H1 (cell line): ENCODE results near the gene CRY1. TPM values are rescaled to one million over a fixed set of nuclear protein-coding genes. Genes with fewer than 3 reads are reported as not detected.

Experiments used
- CTCF ChIA-PET: fragments of 300-600 bp; sonication (Branson Sonifier 250); formaldehyde crosslinking; loops from one replicate; lab custom pipeline; 2021; ENCODE audit not compliant: partially characterized antibody; lab: Charles Lee
- POLR2A ChIA-PET: fragments of 300-600 bp; sonication (Branson Sonifier 250); formaldehyde crosslinking; loops from one replicate; lab custom pipeline; 2021; ENCODE audit warnings: inconsistent platforms; ENCODE audit not compliant: partially characterized antibody; lab: Charles Lee
- DNase-seq, 2 experiments: peaks; one replicate each; pipeline versions ENCODE4 v3.0.0 to v3.0.0-alpha.2; 2010 to 2022; ENCODE audit warnings: low spot score in 2 of 2, low read depth in 1 of 2, mixed read lengths in 1 of 2
- FAIRE-seq: peaks from 2 replicates; lab custom pipeline; 2011; peaks lifted over from hg19 to GRCh38; lab: Jason Lieb, UNC
- H2AFZ ChIP-seq: 2 replicates; pipeline ENCODE4 v1.8.1; 2012; ENCODE audit warnings: low read length, inconsistent platforms
- H2AK5ac ChIP-seq: 2 replicates; pipeline ENCODE4 v1.6.1; 2013; ENCODE audit warnings: low read depth, low read length
- H2BK120ac ChIP-seq: replicated peaks from 2 replicates; pipeline ENCODE3; 2013; ENCODE audit warnings: low read depth, low read length, inconsistent platforms
- H2BK12ac ChIP-seq: 2 replicates; pipeline ENCODE4 v1.6.1; 2013; ENCODE audit warnings: low read depth, low read length
- H2BK15ac ChIP-seq: 2 replicates; pipeline ENCODE4 v1.6.1; 2013; ENCODE audit warnings: low read length
- H2BK20ac ChIP-seq: 2 replicates; pipeline ENCODE4 v1.6.1; 2013; ENCODE audit warnings: low read length
- H2BK5ac ChIP-seq: 2 replicates; pipeline ENCODE4 v1.6.1; 2013; ENCODE audit warnings: low read depth, low read length
- H3K14ac ChIP-seq: 2 replicates; pipeline ENCODE4 v1.6.1; 2013; ENCODE audit warnings: inconsistent platforms; ENCODE audit not compliant: insufficient read length
- H3K18ac ChIP-seq: 2 replicates; pipeline ENCODE4 v1.6.1; 2013; ENCODE audit warnings: low read length; ENCODE audit errors: extremely low read depth
- H3K23ac ChIP-seq: 2 replicates; pipeline ENCODE4 v1.6.1; 2013; ENCODE audit warnings: inconsistent platforms; ENCODE audit not compliant: insufficient read length
- H3K23me2 ChIP-seq: 2 replicates; pipeline ENCODE4 v1.6.1; 2013; ENCODE audit warnings: low read depth, low read length
- H3K27ac ChIP-seq: 2 replicates; pipeline ENCODE4 v1.6.1; 2011; ENCODE audit warnings: low read depth, low read length, inconsistent platforms
- H3K27me3 ChIP-seq, 4 experiments: replicated peaks in 1 of 4; 1 replicate in 1 of 4; 2 replicates in 3 of 4; pipeline versions ENCODE4 v1.6.1 to v1.8.1; 2011 to 2013; ENCODE audit warnings: low read length in 3 of 4, mild to moderate bottlenecking in 3 of 4, inconsistent platforms in 2 of 4, mixed read lengths in 2 of 4, moderate library complexity in 1 of 4; ENCODE audit not compliant: control insufficient read depth in 3 of 4, insufficient read depth in 3 of 4; ENCODE audit errors: extremely low read depth in 1 of 4
- H3K36me3 ChIP-seq, 4 experiments: 2 replicates each; pipeline versions ENCODE4 v1.6.1 to v1.8.1; 2011 to 2013; ENCODE audit warnings: mild to moderate bottlenecking in 4 of 4, low read length in 3 of 4, moderate library complexity in 2 of 4, control low read depth in 1 of 4, inconsistent platforms in 1 of 4; ENCODE audit not compliant: insufficient read depth in 4 of 4, control insufficient read depth in 2 of 4
- H3K4ac ChIP-seq: replicated peaks from 2 replicates; pipeline ENCODE3; 2013; ENCODE audit warnings: low read length, low read depth, mixed read lengths, inconsistent platforms; ENCODE audit not compliant: insufficient read length
- H3K4me1 ChIP-seq, 4 experiments: replicated peaks in 1 of 4; 1 replicate in 1 of 4; 2 replicates in 3 of 4; pipeline versions ENCODE4 v1.6.1 to v1.8.1; 2011 to 2013; ENCODE audit warnings: low read length in 3 of 4, inconsistent platforms in 2 of 4, mixed read lengths in 1 of 4; ENCODE audit not compliant: insufficient read depth in 4 of 4, control insufficient read depth in 3 of 4
- H3K4me2 ChIP-seq, 2 experiments: 2 replicates each; pipeline versions ENCODE4 v1.6.1 to v1.8.1; 2011 to 2013; ENCODE audit warnings: low read depth in 2 of 2, low read length in 2 of 2, control low read depth in 1 of 2, inconsistent platforms in 1 of 2, mild to moderate bottlenecking in 1 of 2; ENCODE audit not compliant: insufficient read depth in 1 of 2
- H3K4me3 ChIP-seq, 4 experiments: fragments of 200-600, 300-600 bp in 1 of 4; sonication (generic), shearing (Covaris generic), sonication (Bioruptor Twin) in 1 of 4; 2 replicates each; pipeline versions ENCODE4 v1.5.1 to v1.8.1; 2011 to 2016; ENCODE audit warnings: low read length in 4 of 4, low read depth in 3 of 4, control low read depth in 2 of 4, inconsistent platforms in 2 of 4, mild to moderate bottlenecking in 2 of 4, mixed read lengths in 1 of 4, moderate library complexity in 1 of 4; ENCODE audit not compliant: insufficient read depth in 2 of 4; ENCODE audit errors: extremely low read depth in 1 of 4
- H3K56ac ChIP-seq: replicated peaks from 2 replicates; pipeline ENCODE3; 2013; ENCODE audit warnings: low read depth, mild to moderate bottlenecking, mixed read lengths, low read length, inconsistent platforms; ENCODE audit not compliant: insufficient read length
- H3K79me1 ChIP-seq: 2 replicates; pipeline ENCODE4 v1.6.1; 2013; ENCODE audit warnings: low read depth, low read length, control low read depth
- H3K79me2 ChIP-seq, 2 experiments: 2 replicates each; pipeline versions ENCODE4 v1.6.1 to v1.8.1; 2012 to 2013; ENCODE audit warnings: low read length in 2 of 2, mild to moderate bottlenecking in 2 of 2, inconsistent platforms in 1 of 2; ENCODE audit not compliant: insufficient read depth in 2 of 2, control insufficient read depth in 1 of 2
- H3K9ac ChIP-seq, 4 experiments: replicated peaks in 1 of 4; 1 replicate in 1 of 4; 2 replicates in 3 of 4; pipeline versions ENCODE4 v1.6.1 to v1.8.1; 2011 to 2013; ENCODE audit warnings: low read depth in 3 of 4, low read length in 3 of 4, control low read depth in 2 of 4, mild to moderate bottlenecking in 2 of 4, moderate library complexity in 2 of 4, inconsistent platforms in 1 of 4; ENCODE audit errors: extremely low read depth in 1 of 4
- H3K9me3 ChIP-seq, 2 experiments: 2 replicates each; pipeline versions ENCODE4 v1.6.1 to v1.8.1; 2012 to 2013; ENCODE audit warnings: mild to moderate bottlenecking in 2 of 2, moderate library complexity in 2 of 2, control low read depth in 1 of 2, inconsistent platforms in 1 of 2, low read depth in 1 of 2, low read length in 1 of 2, mixed read lengths in 1 of 2; ENCODE audit not compliant: insufficient read depth in 2 of 2
- H4K20me1 ChIP-seq, 2 experiments: replicated peaks in 1 of 2; 2 replicates each; pipeline versions ENCODE3 to v1.8.1; 2011 to 2013; ENCODE audit warnings: inconsistent platforms in 2 of 2, low read length in 2 of 2, mild to moderate bottlenecking in 1 of 2; ENCODE audit not compliant: insufficient read depth in 2 of 2, control insufficient read depth in 1 of 2
- H4K5ac ChIP-seq: 2 replicates; pipeline ENCODE4 v1.6.1; 2013; ENCODE audit warnings: low read length, low read depth, mixed read lengths, inconsistent platforms; ENCODE audit not compliant: insufficient read length
- H4K8ac ChIP-seq: 2 replicates; pipeline ENCODE4 v1.8.0; 2013; ENCODE audit warnings: mild to moderate bottlenecking, moderate library complexity, low read length, inconsistent platforms; ENCODE audit not compliant: insufficient read depth; ENCODE audit errors: extremely low read depth
- H4K91ac ChIP-seq: replicated peaks from 2 replicates; pipeline ENCODE3; 2013; ENCODE audit warnings: low read length, mixed read lengths, inconsistent platforms; ENCODE audit not compliant: insufficient read length
- CBX8 ChIP-seq: fragments of 300-800, 300-1000 bp; sonication (generic); IDR thresholded peaks from 2 replicates; pipeline ENCODE4 v1.7.1; 2016; ENCODE audit warnings: low read depth, low read length, borderline replicate concordance
- CREB1 ChIP-seq: IDR thresholded peaks from 2 replicates; pipeline ENCODE4 v1.6.1; 2012; ENCODE audit warnings: inconsistent platforms
- EGR1 ChIP-seq: IDR thresholded peaks from 2 replicates; pipeline ENCODE4 v1.6.1; 2011; ENCODE audit warnings: low read depth, low read length, borderline replicate concordance
- HDAC6 ChIP-seq: IDR thresholded peaks from one replicate; pipeline ENCODE4 v1.7.1; 2012; ENCODE audit warnings: low read depth, mild to moderate bottlenecking, inconsistent platforms, low read length, moderate library complexity
- KDM4A ChIP-seq: IDR thresholded peaks from one replicate; pipeline ENCODE4 v1.7.1; 2012; ENCODE audit warnings: low read depth, mild to moderate bottlenecking, moderate library complexity, low read length, inconsistent platforms; ENCODE audit not compliant: severe bottlenecking
- PHF8 ChIP-seq: fragments of 200-600 bp; sonication (generic); conservative IDR thresholded peaks from 2 replicates; pipeline ENCODE4 v1.7.1; 2012; ENCODE audit warnings: low read depth, mild to moderate bottlenecking, inconsistent platforms, low read length, moderate library complexity
- SIX5 ChIP-seq: IDR thresholded peaks from 2 replicates; pipeline ENCODE4 v1.6.1; 2011; ENCODE audit warnings: mild to moderate bottlenecking, low read depth, low read length
- SP1 ChIP-seq: IDR thresholded peaks from 2 replicates; pipeline ENCODE4 v1.6.1; 2011; ENCODE audit warnings: low read depth, low read length
- SP2 ChIP-seq: IDR thresholded peaks from 2 replicates; pipeline ENCODE4 v1.6.1; 2012; ENCODE audit warnings: mild to moderate bottlenecking, low read length, inconsistent platforms
- SRF ChIP-seq: IDR thresholded peaks from 2 replicates; pipeline ENCODE4 v1.6.1; 2011; ENCODE audit warnings: mild to moderate bottlenecking, low read depth, low read length, moderate library complexity
- TCF12 ChIP-seq: IDR thresholded peaks from 2 replicates; pipeline ENCODE4 v1.6.1; 2011; ENCODE audit warnings: low read depth, mild to moderate bottlenecking, low read length
- TEAD4 ChIP-seq: IDR thresholded peaks from 2 replicates; pipeline ENCODE4 v1.6.1; 2012; ENCODE audit warnings: low read depth, low read length, inconsistent platforms, mixed read lengths
- WGBS, 2 experiments: shearing (Covaris generic) in 1 of 2; methylation state at CpG; one replicate each; pipeline versions ENCODE4 v1.1.6 to v1.1.7; 2013 to 2015; ENCODE audit warnings: low lambda C conversion rate in 2 of 2, mixed read lengths in 2 of 2, inconsistent platforms in 1 of 2, low coverage in 1 of 2, missing lambda C conversion rate in 1 of 2; ENCODE audit not compliant: insufficient replicate concordance in 2 of 2, insufficient coverage in 1 of 2, insufficient read length in 1 of 2; ENCODE audit errors: extremely low coverage in 1 of 2, missing lambda C conversion rate in 1 of 2; 5-methylcytosine and 5-hydroxymethylcytosine counted together
- polyA plus RNA-seq, 7 experiments: library from polyadenylated mRNA; depleted of rRNA in 3 of 7; stranded (reverse) in 5 of 7; unstranded in 2 of 7; fragments of >200 nt in 5 of 7; fragments of 200-250 nt in 2 of 7; gene quantifications; 1 replicate in 5 of 7; 2 replicates in 1 of 7; 4 replicates in 1 of 7; pipeline versions ENCODE4 v1.2.1 to v1.2.3, GENCODE V29; 2011 to 2013; ENCODE audit warnings: missing spikeins in 2 of 7, mixed read lengths in 2 of 7
- total RNA-seq: library from RNA; stranded (reverse); fragmentation: NEBNext Ultra II Directional; extraction: Animal tissue kit (Norgen Biotek cat#: 25700); gene quantifications from 2 replicates; pipeline ENCODE4 v1.2.1, GENCODE V29; 2021
- TF ChIP-seq, protein P1 (sequence below): IDR thresholded peaks from 2 replicates; pipeline ENCODE4 v1.6.1; 2012; ENCODE audit warnings: low read length, inconsistent platforms
- TF ChIP-seq, protein P2 (sequence below): IDR thresholded peaks from 2 replicates; pipeline ENCODE4 v1.6.1; 2012; ENCODE audit warnings: inconsistent platforms

Gene CRY1
- total and polyA plus RNA-seq, 2 of the 8 experiments (the other 6 are each of a cell fraction or from before 2014, with no cell fraction given) = 13.6 to 25.1 TPM

GRCh38 chr12:106999446-106999845 lies 93.9 kb downstream of the CRY1 start:
- Histone ChIP-seq H3K4me1 (no peaks in the 10 kb centered on the region), H2AFZ (no peak overlapping the region), H3K4me2 (no peak overlapping the region), H3K4ac (no peak overlapping the region), H3K27ac (no peak overlapping the region), H3K23ac (no peak overlapping the region), H2BK12ac (no peak overlapping the region), H3K14ac (no peak overlapping the region), H2BK15ac (no peak overlapping the region), H3K23me2 (no peaks in the 10 kb centered on the region), H3K56ac (no peak overlapping the region), H3K27me3 (no peaks in the 10 kb centered on the region), H2BK5ac (no peak overlapping the region), H2BK120ac (no peak overlapping the region), H2BK20ac (no peak overlapping the region), H4K91ac (no peak overlapping the region), H4K8ac (no peak overlapping the region), H3K4me3 (no peak overlapping the region), H3K9ac (no peak overlapping the region), H3K79me2 (no peaks in the 10 kb centered on the region), H4K5ac (no peak overlapping the region), H3K9me3 (no peaks in the 10 kb centered on the region), H3K79me1 (no peaks in the 10 kb centered on the region), H2AK5ac (no peak overlapping the region), H4K20me1 (no peaks in the 10 kb centered on the region), H3K36me3 (peaks cover 0 to 15% (median 3%) of the 10 kb centered on the region in 4 experiments; a peak in 4 of 8 replicates), H3K18ac (no peak overlapping the region)
- DNase-seq (no peak), FAIRE-seq (no peak)
- POLR2A ChIA-PET = no interaction called here
- CTCF ChIA-PET = no interaction called here
- WGBS, 2 experiments = 94% methylated on average over 6 of the region's 6 CpGs; no CpG with 5 or more reads in 1 of the 2 experiments
- no peak for TF ChIP-seq SRF
- TF ChIP-seq HDAC6 = no peak
- no peak for TF ChIP-seq SP1
- TF ChIP-seq PHF8 = no peak
- no peak for TF ChIP-seq EGR1
- no peak for TF ChIP-seq TCF12
- TF ChIP-seq SIX5 = no peak
- no peak for TF ChIP-seq KDM4A
- TF ChIP-seq, protein P1, sequence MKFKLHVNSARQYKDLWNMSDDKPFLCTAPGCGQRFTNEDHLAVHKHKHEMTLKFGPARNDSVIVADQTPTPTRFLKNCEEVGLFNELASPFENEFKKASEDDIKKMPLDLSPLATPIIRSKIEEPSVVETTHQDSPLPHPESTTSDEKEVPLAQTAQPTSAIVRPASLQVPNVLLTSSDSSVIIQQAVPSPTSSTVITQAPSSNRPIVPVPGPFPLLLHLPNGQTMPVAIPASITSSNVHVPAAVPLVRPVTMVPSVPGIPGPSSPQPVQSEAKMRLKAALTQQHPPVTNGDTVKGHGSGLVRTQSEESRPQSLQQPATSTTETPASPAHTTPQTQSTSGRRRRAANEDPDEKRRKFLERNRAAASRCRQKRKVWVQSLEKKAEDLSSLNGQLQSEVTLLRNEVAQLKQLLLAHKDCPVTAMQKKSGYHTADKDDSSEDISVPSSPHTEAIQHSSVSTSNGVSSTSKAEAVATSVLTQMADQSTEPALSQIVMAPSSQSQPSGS = no peak
- no peak for TF ChIP-seq CREB1
- no peak for TF ChIP-seq CBX8
- no peak for TF ChIP-seq TEAD4
- TF ChIP-seq SP2 = no peak
- TF ChIP-seq, protein P2, sequence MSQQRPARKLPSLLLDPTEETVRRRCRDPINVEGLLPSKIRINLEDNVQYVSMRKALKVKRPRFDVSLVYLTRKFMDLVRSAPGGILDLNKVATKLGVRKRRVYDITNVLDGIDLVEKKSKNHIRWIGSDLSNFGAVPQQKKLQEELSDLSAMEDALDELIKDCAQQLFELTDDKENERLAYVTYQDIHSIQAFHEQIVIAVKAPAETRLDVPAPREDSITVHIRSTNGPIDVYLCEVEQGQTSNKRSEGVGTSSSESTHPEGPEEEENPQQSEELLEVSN = no peak
